IMR-90 (cell line): ENCODE results near the gene TEK.

Experiments used
- MAFK ChIP-seq: IDR thresholded peaks from 2 replicates; pipeline ENCODE4 v1.6.1; 2012; ENCODE audit warnings: low read depth, low read length, improper control_type of control experiment
- MXI1 ChIP-seq: IDR thresholded peaks from 2 replicates; pipeline ENCODE4 v1.6.1; 2012; ENCODE audit warnings: low read depth, mild to moderate bottlenecking, low read length, moderate library complexity, borderline replicate concordance
- POLR2A ChIP-seq: IDR thresholded peaks from 2 replicates; pipeline ENCODE4 v1.6.1; 2012; ENCODE audit warnings: mild to moderate bottlenecking, low read depth, low read length
- RFX5 ChIP-seq: IDR thresholded peaks from 2 replicates; pipeline ENCODE4 v1.8.0; 2012; ENCODE audit warnings: low read depth, mild to moderate bottlenecking, low read length, moderate library complexity
- SMC3 ChIP-seq: fragments of 150-350 bp; IDR thresholded peaks from 2 replicates; pipeline ENCODE4 v1.6.1; 2016; ENCODE audit warnings: low read depth, mild to moderate bottlenecking, antibody characterized with exemption, low read length, moderate library complexity
- TF ChIP-seq, protein P1 (sequence below): conservative IDR thresholded peaks from 2 replicates; pipeline ENCODE4 v1.5.1; 2012; ENCODE audit warnings: mild to moderate bottlenecking, low read depth, low read length, improper control_type of control experiment

DNA sequence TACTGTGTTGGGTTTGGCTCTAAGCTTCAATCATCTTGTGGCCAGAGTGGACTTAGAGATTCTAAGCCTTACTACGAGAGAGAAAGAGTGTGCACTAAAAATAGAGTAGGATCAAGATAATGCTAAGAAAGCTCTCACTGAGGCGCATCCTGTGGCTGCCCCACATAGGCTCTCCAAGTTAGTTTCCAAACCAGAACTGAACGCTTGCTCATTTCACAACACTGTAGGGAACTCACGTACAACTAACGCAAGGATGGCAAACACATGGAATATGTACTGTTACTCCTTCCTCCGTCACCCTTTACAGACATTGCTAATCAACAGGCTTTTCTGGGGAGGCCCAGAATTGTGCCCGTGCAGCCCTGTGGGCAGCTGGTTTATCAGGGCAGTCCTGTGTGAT is 97.0 kb downstream of the TEK start:
- TF ChIP-seq MAFK = no peak
- no peak for TF ChIP-seq POLR2A
- TF ChIP-seq, protein P1, sequence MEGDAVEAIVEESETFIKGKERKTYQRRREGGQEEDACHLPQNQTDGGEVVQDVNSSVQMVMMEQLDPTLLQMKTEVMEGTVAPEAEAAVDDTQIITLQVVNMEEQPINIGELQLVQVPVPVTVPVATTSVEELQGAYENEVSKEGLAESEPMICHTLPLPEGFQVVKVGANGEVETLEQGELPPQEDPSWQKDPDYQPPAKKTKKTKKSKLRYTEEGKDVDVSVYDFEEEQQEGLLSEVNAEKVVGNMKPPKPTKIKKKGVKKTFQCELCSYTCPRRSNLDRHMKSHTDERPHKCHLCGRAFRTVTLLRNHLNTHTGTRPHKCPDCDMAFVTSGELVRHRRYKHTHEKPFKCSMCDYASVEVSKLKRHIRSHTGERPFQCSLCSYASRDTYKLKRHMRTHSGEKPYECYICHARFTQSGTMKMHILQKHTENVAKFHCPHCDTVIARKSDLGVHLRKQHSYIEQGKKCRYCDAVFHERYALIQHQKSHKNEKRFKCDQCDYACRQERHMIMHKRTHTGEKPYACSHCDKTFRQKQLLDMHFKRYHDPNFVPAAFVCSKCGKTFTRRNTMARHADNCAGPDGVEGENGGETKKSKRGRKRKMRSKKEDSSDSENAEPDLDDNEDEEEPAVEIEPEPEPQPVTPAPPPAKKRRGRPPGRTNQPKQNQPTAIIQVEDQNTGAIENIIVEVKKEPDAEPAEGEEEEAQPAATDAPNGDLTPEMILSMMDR = no peak
- TF ChIP-seq MXI1 = no peak
- no peak for TF ChIP-seq RFX5
- no peak for TF ChIP-seq SMC3
